HEK293 (cell line): ENCODE data around the gene PRDX3.

ENCODE experiments used
- GLI2 ChIP-seq: fragments of 450-650 bp; formaldehyde crosslinking; IDR thresholded peaks from 2 replicates; pipeline ENCODE4; 2017; ENCODE audit warnings: missing biosample characterization, missing genetic modification characterization, low read depth, borderline replicate concordance
- PRDM10 ChIP-seq: fragments of 450-650 bp; formaldehyde crosslinking; IDR thresholded peaks from 2 replicates; pipeline ENCODE4 v1.5.1; 2016; ENCODE audit warnings: missing biosample characterization, missing genetic modification characterization
- REST ChIP-seq: fragments of 450-650 bp; formaldehyde crosslinking; IDR thresholded peaks from 2 replicates; pipeline ENCODE4 v1.5.1; 2016; ENCODE audit warnings: missing biosample characterization, missing genetic modification characterization
- TF ChIP-seq, protein P1 (sequence below): fragments of 450-650 bp; formaldehyde crosslinking; IDR thresholded peaks from 2 replicates; pipeline ENCODE4 v1.5.1; 2016; ENCODE audit warnings: missing biosample characterization, missing genetic modification characterization, low read depth
- TF ChIP-seq, protein P2 (sequence below): fragments of 450-650 bp; formaldehyde crosslinking; IDR thresholded peaks from 2 replicates; pipeline ENCODE4 v1.5.1; 2017; ENCODE audit warnings: missing biosample characterization, missing genetic modification characterization

Gene PRDX3

GRCh38 chr10:119118231-119118630, 60.4 kb downstream of the PRDX3 start (continued):
- TF ChIP-seq REST (tag by site-specific recombination) (no peak), GLI2 (no peak), PRDM10 (tag by site-specific recombination) (no peak)
- TF ChIP-seq, protein P1, sequence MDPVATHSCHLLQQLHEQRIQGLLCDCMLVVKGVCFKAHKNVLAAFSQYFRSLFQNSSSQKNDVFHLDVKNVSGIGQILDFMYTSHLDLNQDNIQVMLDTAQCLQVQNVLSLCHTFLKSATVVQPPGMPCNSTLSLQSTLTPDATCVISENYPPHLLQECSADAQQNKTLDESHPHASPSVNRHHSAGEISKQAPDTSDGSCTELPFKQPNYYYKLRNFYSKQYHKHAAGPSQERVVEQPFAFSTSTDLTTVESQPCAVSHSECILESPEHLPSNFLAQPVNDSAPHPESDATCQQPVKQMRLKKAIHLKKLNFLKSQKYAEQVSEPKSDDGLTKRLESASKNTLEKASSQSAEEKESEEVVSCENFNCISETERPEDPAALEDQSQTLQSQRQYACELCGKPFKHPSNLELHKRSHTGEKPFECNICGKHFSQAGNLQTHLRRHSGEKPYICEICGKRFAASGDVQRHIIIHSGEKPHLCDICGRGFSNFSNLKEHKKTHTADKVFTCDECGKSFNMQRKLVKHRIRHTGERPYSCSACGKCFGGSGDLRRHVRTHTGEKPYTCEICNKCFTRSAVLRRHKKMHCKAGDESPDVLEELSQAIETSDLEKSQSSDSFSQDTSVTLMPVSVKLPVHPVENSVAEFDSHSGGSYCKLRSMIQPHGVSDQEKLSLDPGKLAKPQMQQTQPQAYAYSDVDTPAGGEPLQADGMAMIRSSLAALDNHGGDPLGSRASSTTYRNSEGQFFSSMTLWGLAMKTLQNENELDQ (tag by site-specific recombination): no peak
- TF ChIP-seq, protein P2, sequence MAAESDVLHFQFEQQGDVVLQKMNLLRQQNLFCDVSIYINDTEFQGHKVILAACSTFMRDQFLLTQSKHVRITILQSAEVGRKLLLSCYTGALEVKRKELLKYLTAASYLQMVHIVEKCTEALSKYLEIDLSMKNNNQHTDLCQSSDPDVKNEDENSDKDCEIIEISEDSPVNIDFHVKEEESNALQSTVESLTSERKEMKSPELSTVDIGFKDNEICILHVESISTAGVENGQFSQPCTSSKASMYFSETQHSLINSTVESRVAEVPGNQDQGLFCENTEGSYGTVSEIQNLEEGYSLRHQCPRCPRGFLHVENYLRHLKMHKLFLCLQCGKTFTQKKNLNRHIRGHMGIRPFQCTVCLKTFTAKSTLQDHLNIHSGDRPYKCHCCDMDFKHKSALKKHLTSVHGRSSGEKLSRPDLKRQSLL: no peak
- TF ChIP-seq, all 188 proteins: peak for 0
